Measurements from ENCODE around the gene GRM8.

Gene GRM8

DNA sequence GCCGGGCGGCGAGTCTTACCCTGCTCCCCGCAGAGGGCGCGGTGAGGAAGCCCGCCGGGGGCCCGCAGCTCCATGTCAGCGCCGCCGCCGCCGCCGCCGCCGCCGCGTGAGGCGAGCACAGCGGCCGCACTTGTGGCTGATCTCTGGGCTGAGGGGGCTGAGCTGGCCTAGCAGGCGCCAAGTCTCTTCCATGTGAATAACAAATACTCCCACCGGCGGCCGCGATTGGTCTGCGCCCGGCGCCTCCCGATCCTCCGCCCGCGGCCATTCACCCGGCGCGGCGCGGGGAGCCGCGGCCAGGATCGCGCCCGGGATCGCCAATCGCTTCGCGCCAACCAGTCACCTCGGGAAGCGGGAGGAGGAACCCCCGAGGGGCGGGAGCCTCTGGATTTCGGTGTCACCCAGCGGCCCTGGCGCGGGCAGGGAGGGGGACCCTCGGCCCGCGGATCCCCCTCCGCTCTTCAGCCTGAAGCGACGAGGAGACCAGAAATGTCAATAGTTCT is at the start of gene GRM8:
Gene GRM8 (minus strand): TSS at position 164 of the 503 bp plus-strand sequence.
- DNase-seq: peak in 40 of 42 donors; percentile 24 to 78 (median 56)
- intact Hi-C loops (cut with DNase I): loop anchor here (5.0 to 10.0 kb wide), 2 partner anchors 146 to 448 kb away; no protein-coding TSS in a partner anchor

DNA sequence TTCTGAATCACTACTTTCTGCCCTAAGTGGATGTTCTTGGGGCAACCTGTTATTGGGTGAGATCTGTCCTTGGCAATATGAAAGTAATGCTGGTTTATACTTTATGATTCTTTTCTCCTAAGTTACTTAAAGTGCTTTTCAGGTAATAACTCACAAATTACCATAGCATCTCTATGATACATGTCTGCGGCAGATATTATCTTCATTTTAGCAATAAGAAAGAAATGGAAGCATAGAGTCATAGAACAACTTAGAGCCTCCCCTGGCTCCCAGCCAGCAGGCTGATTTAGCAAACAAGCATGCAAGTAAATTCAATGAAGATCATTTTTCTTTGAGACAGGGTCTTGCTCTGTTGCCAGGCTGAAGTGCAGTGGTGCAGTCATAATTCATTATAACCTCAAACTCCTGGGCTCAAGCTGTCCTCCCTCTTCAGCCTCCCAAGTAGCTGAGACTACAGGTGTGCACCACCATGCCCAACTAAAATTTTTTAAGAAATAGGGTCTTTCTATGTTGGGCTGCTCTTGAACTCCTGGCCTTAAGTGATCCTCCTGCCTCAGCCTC is 38.1 kb upstream of the GRM8 start:
- intact Hi-C loops (cut with DNase I): no loop called here
- DNase-seq: no peak

DNA sequence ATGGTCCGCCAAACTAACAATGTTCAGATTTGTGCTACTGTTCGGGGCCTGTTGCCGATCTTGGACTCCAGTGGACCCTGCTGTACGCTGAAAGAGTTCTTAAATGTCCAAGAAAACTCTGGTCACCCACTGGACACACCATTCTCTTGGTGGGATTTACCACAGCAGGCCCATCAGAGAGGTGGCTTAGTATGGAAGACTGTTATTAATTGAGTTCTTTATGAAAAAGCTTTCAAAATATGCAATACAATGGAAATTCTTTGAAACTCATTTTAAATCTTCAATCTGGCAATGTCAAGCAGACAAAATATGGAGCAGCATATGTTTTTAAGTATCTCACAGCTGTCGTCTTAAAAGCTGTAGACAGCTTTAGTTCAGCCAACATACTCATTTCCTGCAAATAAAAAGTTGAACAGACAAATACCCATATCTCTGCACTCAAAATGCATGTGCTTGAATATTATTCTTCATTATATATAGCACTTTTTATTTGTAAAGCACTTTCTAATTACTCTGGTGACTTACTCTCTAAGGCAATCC is 37.4 kb upstream of the GRM8 start:
- no peak for DNase-seq
- intact Hi-C loops (cut with DNase I): no loop called here

DNA sequence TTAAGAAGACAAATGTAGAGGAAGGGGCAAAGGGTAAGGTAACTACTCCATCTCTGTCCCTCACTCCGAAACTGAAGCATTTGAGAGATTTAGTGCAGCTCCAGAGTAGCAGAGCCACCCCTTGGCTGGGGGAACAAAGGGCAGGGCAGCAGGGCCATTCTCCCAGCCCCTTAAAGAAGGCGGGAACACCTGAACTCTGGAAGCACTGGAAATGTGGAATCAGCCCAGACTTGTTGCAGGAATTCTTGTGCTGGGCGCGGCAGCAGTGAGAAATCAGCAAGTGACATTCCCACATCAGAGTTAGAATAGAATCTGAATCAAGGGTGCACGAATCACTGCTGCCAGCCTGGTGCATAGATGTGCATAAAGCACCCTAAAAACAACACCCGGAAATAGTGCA is 34.4 kb upstream of the GRM8 start:
- peak in 12 of 42 donors; percentile 3 to 41 (median 14) for DNase-seq

DNA sequence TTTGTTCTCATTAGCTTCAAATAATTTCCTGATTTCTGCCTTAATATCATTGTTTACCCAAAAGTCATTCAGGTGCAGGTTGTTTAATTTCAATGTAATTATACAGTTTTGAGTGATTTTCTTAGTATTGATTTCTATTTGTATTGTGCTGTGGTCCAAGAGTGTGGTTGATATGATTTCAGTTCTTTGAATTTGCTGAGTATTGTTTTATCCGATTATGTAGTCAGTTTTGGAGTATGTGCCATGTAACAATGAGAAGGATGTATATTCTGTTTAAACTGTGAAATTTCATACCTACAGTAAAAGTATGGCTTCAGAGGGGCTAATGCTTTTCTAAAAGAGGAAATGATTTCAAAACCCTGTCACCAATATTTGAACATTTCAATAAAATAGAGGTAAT is 17.4 kb upstream of the GRM8 start:
- intact Hi-C loops (cut with DNase I): no loop called here
- DNase-seq: no peak

More for the DNA sequence above, 34.4 kb upstream of the GRM8 start:
- intact Hi-C loops (cut with DNase I): no loop called here

DNA sequence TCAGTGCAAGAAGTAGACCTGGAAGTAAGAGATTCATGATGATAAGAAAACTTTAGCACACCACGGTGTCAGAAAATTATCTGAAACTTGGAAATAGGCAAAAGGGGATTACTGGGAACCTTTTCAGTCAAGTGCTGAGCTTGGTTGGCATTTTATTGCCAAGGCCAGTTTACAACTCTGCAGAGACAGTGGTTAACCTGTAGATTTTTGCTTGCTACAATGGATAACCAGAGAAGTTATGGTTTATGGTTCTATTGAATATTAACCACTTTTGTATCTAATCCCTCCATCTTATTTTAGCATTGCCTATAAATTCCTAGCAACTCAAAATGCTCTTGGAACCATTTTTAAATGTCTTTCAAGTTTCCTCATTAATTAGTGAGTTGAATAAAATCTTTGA is 13.3 kb upstream of the GRM8 start:
- intact Hi-C loops (cut with DNase I): no loop called here
- no peak for DNase-seq

DNA sequence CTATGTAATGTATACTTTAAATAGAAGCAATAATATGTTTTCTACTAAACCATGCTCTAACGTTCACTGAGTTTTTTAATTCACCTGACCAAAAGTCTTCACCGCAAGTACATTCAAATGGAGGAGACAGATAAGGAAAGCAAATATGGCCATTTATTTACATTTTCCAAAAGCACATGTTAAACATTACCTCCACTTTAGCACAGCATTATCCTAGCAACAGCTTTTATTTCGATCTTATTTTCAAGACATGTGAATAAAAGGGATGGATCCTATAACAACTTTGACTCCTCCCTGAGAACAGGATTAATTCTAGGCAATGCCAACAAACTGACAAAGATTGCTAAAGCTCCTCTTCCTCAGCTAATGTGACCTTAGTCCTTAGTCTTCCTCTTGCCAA is 11.5 kb upstream of the GRM8 start:
- intact Hi-C loops (cut with DNase I): no loop called here
- DNase-seq: no peak

DNA sequence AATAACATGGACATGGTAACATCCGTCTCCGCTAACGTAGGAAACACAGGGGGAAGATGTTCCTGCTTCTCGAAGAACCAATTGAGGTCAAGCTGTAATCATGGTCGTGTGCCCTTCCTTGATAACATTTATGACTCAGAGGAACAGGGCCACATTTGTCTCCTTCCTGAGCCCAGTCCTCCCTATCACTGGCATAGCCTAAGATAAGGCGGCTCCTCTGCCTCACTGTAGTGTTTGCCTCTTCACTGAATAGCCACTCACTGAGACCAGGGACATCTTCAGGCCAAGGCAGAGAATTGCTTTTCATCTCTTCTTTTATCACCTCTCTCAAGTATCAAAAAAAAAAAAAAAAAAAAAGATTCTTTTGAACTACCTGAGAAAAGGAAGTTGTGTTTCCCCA is 5.4 kb upstream of the GRM8 start:
- intact Hi-C loops (cut with DNase I): loop anchor here (10.0 kb wide), 1 partner anchor 453 kb away; no protein-coding TSS in a partner anchor
- no peak for DNase-seq

DNA sequence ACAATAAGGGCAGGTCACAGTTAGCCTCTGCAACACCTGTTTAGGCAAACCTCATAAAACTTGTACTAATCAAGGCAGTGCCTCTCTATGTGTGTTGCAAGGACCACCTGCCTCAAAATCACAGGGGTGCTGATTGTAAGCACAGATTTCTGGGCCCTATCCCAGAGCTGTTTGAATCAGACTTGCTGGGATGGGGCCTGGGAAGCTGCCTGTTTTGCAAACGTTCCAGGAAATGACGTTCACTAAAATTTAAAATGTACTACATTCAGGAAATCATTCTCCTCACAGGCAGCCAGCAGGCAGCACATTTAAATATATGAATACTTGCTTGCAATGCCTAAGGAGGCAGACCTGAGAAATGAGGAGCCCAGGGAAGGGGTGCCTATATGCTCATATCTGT is 4.3 kb upstream of the GRM8 start:
- DNase-seq: no peak
- intact Hi-C loops (cut with DNase I): loop anchor here (10.0 kb wide), 1 partner anchor 452 kb away; no protein-coding TSS in a partner anchor

DNA sequence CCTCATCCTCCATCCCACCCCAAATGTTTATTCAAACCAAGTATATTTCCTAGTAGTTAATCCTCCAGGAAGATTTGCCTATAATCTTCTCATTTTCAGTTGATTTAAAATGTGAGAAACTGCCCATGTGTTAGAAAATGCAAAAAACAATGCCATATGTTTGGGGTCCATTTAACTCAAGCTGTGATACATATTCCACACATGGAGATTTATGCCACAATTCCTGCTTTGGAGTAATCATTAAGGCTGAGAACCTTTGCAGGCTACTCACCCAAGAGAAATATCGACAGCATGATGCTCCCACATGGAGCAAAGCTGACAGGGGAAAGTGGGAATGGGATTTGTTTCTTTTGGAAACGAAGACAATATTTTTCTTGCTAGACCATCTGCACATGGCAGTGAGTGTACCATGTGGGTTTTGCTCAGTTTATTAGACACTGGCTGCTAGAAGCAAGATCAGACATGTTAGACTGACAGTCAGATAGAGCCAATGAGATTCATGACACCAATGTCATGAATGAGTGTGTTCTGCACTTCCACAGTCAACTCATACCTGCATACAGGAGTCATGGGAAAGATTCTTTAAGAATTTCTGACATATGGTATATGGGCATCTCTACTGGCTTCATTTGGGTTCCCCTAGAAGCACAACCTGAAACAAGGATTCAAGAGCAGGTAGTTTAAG is 3.4 kb upstream of the GRM8 start:
- DNase-seq: no peak
- intact Hi-C loops (cut with DNase I): loop anchor here (10.0 kb wide), 1 partner anchor 451 kb away; no protein-coding TSS in a partner anchor

DNA sequence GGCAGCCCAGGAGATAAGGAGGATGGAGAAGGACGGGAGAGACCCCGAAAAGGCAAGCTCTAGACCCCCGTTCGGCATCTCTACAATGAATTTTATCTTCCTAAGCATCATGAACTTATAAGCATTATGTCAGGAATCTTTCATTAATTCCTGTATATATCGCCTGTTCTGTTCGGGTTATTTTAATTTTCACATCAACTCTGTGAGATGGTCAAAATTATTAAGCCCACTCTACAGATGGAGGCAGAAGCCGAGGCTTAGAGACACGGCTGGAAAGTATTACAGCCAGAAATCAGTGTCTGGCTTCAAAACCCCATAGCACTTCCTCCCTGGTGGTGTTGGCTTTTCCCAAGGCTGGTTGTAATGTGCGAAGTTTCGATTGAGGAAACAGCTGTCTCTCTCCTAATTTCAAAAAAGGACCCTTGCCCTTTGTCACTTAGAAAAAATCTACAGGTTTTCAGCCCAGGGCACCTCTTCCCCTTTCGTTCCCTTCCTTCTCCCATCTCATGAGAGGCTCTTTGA is 1.5 kb upstream of the GRM8 start:
- intact Hi-C loops (cut with DNase I): loop anchor here (5.0 to 10.0 kb wide), 2 partner anchors 147 to 449 kb away; no protein-coding TSS in a partner anchor
- DNase-seq: no peak

DNA sequence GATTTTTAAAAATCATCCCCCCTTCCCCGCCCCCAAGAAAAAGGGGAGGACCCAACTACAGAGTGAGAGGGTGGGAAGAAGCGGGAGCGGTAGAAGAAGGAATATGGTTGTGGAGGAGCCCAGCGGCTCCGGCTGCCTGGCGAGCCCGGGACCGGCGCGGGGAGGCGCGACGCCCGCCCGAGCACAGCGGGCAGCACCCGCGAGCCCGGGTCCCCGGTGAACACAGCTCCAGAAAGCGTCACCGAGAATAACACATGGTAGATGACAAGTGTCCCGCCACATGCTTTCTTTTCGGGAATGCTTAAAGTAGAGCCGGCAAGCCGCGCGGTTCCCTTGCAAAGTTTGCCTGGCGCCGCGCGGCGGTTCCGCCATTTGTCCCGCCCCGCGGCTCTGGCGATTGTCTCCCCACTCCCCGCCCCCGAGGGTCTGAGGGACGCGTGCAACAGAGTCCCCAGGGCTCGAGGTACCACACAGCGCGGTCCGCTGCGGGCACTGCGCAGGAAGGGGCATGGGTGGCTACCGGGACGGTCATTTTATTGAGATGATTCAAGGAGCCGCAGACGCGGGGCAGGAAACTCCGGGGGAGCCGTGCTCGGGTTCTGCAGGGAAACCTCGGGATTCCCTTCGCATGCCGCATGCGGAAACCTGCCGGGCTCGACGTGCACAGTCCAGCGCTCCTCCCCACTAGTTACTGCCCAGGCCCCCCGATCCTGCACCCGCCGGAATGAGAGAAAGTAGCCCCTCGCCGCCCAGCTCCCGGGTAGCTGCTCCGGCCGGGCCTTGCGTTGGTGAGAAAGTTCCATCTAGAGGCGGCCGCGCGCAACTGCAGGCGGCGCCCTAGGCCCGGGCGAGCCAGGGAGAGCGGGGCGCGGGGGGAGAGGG is 781 bp upstream of the GRM8 start:
- intact Hi-C loops (cut with DNase I): loop anchor here (5.0 to 10.0 kb wide), 2 partner anchors 146 to 449 kb away; no protein-coding TSS in a partner anchor
- DNase-seq: peak; percentile 45 to 91 (median 82)

DNA sequence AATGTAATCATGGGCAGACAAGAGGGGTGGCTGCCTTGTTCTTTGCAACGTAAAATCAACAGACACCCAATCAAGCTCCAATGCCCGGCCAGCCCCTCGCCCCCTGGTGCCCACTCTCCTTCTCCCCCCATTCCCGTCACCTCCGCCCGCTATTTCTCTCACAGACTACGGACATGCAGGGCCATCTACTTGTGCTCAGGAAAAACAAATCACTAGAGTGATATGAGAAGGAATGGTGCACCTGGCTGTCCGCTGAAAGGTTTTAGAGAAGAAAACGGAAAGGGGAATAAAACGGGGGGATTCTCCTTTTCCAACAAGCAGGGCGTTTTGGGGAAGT is 396 bp downstream of the GRM8 start:
- DNase-seq: peak in 2 of 42 donors; percentile 27 to 47
- intact Hi-C loops (cut with DNase I): loop anchor here (5.0 to 10.0 kb wide), 2 partner anchors 145 to 448 kb away; no protein-coding TSS in a partner anchor

DNA sequence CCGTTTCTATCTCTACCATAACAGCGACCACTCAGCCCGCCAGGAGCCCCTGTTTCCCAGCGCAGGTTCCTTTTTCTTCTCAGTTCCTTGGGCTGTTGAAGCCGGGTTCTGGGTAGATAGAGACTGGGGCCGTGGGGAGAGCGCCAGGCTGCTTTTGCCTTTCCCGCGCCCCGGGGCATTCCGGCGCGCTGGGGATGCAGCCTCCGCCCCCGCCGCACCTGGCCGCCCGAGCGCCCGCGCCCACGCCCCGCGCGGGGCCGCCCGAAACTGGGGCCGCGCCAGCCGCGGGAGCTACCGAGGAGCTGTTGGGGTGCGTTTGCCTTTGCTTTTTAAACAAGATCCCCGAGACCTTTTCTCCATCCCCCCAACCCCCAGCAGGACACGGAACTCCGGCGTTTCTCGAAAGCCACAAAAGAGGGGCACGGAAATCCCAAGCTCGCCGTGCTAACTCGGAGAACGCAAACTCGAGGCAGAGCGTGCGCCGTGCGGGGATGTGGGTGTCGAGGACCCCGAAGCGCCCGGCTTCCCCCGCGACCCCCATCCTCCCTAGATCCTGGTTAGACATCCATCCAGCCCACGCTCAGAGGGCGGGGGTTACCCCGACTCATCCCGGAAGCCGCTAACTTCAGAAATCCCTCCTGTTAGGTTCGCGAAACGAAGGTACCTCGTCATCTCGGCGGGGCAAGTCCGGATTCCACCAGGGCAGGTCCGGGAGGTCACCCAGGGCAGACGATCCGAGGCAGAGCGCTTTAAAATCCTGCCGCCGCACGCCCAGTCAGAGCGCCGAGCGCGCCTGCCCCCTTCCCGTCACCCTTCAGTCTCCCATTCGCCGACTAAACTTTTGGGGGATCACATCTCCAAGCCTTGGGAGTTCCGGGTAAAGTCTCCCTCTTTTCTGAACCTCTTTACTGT is 1.0 kb downstream of the GRM8 start:
- DNase-seq: peak in 36 of 42 donors; percentile 4 to 63 (median 32)

DNA sequence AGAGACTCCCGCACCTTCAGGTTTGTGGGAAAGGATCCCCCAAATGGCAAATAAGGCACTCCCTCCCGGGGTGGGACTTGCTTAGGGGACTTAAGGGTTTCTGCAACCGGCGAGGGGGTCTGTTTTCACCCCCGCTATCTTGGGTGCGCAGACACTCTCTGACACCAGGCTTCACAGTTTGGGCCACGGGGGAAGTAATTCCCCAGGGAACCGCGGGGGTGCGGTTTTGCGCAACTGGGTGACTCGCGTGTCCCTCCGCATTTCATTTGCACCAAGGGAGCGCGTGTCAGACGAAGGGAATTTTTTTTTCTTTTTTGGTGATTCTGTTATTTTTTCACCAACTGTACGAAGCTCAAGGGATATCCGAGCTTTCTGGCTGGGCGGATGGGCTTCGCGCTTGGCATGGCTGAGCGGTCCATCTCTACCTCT is 1.7 kb downstream of the GRM8 start:
- DNase-seq: peak in 41 of 42 donors; percentile 31 to 78 (median 59)
- intact Hi-C loops (cut with DNase I): loop anchor here (5.0 to 10.0 kb wide), 2 partner anchors 144 to 446 kb away; no protein-coding TSS in a partner anchor

More for the DNA sequence above, 1.0 kb downstream of the GRM8 start:
- intact Hi-C loops (cut with DNase I): loop anchor here (5.0 to 10.0 kb wide), 2 partner anchors 144 to 447 kb away; no protein-coding TSS in a partner anchor

DNA sequence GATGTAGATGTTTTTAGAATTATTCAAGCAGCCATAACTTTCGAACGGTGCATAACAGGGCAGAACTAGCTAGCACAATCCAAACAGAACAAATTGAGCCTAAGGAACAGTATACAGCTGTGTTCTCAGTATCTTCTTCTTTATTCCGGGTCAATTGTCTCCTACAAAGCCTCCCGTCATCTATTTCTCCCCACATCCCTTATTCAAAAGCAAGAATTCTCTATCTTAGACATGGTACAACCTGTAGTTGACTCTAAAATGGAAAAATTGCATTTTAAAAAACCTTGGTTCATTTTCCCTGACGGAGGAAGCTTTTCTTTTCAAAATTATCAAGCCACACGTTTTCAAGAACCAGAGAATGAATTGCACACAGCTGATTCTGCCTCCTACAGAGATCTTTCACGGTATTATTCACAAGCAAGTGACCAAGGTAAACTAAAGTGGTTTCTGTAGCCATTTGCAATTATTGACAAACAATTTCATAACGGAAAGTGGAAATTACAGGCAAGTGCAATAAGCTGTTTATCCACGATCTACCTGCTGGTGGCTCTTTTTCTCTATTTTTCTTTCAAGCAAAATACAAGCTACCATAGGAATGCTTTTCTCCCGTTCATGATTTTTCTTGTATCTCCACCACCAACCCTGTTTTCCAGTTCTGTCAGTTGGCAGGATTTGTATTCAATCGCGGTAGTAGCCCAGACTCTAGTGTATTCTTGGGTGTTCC is 2.3 kb downstream of the GRM8 start:
- DNase-seq: no peak
- intact Hi-C loops (cut with DNase I): loop anchor here (5.0 to 10.0 kb wide), 2 partner anchors 143 to 446 kb away; no protein-coding TSS in a partner anchor

DNA sequence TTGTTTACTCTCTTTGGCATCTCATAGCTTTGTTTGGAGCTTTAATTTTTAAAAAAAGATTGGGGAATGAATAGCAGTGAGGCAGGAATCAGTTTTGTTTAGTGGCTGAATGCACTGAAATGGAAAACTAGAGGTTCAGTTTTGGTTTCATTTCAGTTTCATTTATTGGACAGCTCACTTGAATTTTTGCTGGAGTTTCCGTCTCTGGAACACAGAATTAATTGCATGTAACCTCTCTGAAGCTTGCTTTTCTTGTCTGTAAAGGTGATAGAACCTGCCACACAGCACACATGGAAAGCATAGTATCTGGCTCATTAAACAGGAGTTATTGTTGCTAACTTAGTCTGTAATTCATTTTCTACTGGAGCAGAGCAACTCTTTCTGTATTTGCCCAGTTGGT is 7.1 kb downstream of the GRM8 start:
- no peak for DNase-seq
- intact Hi-C loops (cut with DNase I): no loop called here
